Measurements from ENCODE around the gene CZIB. TPM values are rescaled to one million over a fixed set of nuclear protein-coding genes. Genes with fewer than 3 reads are reported as not detected.

Gene CZIB
- 10 to 100 TPM; 47.9 to 48.2 TPM for total RNA-seq

- CTCF ChIA-PET: no interaction called here
- POLR2A ChIA-PET: interaction anchor here (0.5 kb wide), 1 partner anchor 8 kb away, joined by 6 read pairs; no protein-coding TSS in a partner anchor
Measured at GRCh38 chr1:53220171-53220961, at the start of gene CZIB. TSS of gene CZIB (minus strand) at chr1:53220634. CDS start at chr1:53220575, 59 bp downstream.

- POLR2A ChIA-PET: no interaction called here
- CTCF ChIA-PET: no interaction called here
Measured at GRCh38 chr1:53270107-53270506, 49.7 kb upstream of the CZIB start.

GRCh38 chr1:53267761-53268160 is 47.3 kb upstream of the CZIB start:
- CTCF ChIA-PET: interaction anchor here (2.2 kb wide), 1 partner anchor 10 kb away, joined by 13 read pairs; no protein-coding TSS in a partner anchor

DNA sequence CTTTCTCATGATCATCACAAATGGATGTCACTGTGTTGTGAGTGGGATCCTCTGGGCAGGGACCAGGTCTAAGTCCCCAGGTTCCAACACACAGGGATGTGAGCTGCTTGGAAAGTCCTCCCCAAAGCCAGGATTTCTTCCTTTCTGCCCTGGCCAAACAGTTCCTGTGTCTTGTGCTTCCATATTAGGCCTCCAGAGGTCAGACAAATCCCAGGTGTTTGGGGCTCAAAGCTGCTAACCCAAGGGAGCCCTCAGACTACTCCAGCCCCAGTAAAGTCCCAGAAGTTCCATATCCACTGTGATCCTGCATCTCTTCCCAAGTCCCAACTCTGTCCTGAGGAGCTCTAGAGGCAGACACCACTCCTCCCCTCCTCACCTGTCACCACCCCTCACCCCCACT is 45.6 kb upstream of the CZIB start:
- POLR2A ChIA-PET: no interaction called here
- CTCF ChIA-PET: no interaction called here

More at GRCh38 chr1:53267761-53268160, 47.3 kb upstream of the CZIB start:
- POLR2A ChIA-PET: no interaction called here

GRCh38 chr1:53265581-53265980 is 45.1 kb upstream of the CZIB start:
- POLR2A ChIA-PET: no interaction called here

DNA sequence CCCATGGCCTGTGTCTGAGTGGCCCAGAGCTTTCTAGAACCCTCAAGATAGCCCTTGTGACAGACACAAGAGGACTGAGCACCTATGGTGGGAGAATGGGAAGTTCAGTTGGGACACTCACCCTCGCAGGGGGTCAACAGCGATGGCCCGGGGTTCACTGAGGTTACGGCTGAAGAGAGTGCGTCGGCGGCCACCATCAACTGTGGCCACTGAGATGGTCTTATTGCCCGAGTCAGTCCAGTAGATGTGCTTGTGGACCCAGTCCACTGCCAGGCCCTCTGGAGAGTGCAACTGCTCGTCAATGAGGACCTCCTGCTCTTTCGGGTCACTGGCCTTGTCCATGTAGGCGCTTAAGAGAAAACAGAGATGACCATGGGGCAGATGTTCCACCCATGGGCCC is 43.6 kb upstream of the CZIB start:
- CTCF ChIA-PET: no interaction called here
- POLR2A ChIA-PET: no interaction called here

More at GRCh38 chr1:53265581-53265980, 45.1 kb upstream of the CZIB start:
- CTCF ChIA-PET: no interaction called here

GRCh38 chr1:53262000-53262399 is 41.6 kb upstream of the CZIB start:
- CTCF ChIA-PET: interaction anchor here (0.5 kb wide), 1 partner anchor 16 kb away, joined by 3 read pairs; no protein-coding TSS in a partner anchor

DNA sequence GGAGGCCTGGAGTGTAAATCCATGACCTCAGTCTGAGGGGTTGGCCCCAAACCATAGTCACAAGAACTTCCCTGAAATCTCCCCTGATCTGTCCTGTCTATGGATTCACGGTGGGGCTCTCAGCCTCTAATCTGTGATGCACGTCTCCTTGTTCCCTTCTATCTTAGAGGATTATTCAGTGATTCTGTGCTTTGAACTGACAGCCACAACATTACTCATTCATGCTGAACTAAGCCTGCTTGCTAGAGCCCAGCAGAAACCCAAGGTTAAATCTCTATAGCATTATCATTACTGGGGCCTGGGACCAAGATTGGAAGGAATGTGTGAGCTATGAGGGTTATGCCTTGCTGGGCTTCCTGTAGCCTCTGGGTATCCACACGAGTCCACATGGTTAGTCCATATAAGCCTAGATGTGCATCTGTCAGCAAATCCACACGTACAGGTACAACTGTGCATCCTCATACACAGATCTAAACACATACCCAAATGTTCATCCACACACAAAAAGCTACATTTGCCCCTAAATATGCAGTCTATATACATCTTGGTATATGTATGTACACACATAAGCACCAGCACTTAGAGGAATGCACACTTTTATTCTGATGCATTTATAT is 40.3 kb upstream of the CZIB start:
- ChIA-PET CTCF (no interaction called here), POLR2A (interaction anchor here (0.9 kb wide), 1 partner anchor 23 kb away, joined by 3 read pairs; no protein-coding TSS in a partner anchor)

More at GRCh38 chr1:53262000-53262399, 41.6 kb upstream of the CZIB start:
- POLR2A ChIA-PET: no interaction called here

GRCh38 chr1:53259932-53260331 is 39.5 kb upstream of the CZIB start:
- ChIA-PET CTCF (interaction anchor here (1.2 kb wide), 1 partner anchor 134 kb away, joined by 5 read pairs; no protein-coding TSS in a partner anchor), POLR2A (interaction anchor here (0.9 kb wide), 1 partner anchor 23 kb away, joined by 3 read pairs; no protein-coding TSS in a partner anchor)

DNA sequence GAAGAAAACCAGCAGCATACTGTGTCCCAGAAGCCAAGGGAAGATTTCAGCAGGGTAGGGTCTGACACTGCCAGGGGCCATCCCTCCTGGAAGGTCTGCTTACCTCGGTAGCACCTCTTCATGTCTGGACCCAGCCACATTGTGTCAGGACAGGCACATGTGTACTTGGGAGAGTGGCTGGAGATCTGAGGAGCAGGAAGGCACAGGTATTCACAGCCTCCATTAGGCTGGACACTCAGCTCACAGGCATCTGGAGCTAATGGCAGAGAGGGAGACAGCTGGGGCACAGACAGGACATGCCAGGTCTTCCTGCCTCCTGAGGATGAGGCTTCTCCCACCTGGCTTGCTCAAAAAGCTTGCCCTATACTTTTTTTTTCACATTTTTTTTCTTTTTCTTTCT is 37.8 kb upstream of the CZIB start:
- ChIA-PET POLR2A (no interaction called here), CTCF (no interaction called here)

GRCh38 chr1:53257454-53258081 is 37.1 kb upstream of the CZIB start:
- CTCF ChIA-PET: no interaction called here

GRCh38 chr1:53256511-53257453 is 36.3 kb upstream of the CZIB start:
- ChIA-PET CTCF (no interaction called here), POLR2A (no interaction called here)

More at GRCh38 chr1:53257454-53258081, 37.1 kb upstream of the CZIB start:
- POLR2A ChIA-PET: no interaction called here

GRCh38 chr1:53255031-53255430 is 34.6 kb upstream of the CZIB start:
- ChIA-PET CTCF (no interaction called here), POLR2A (no interaction called here)

DNA sequence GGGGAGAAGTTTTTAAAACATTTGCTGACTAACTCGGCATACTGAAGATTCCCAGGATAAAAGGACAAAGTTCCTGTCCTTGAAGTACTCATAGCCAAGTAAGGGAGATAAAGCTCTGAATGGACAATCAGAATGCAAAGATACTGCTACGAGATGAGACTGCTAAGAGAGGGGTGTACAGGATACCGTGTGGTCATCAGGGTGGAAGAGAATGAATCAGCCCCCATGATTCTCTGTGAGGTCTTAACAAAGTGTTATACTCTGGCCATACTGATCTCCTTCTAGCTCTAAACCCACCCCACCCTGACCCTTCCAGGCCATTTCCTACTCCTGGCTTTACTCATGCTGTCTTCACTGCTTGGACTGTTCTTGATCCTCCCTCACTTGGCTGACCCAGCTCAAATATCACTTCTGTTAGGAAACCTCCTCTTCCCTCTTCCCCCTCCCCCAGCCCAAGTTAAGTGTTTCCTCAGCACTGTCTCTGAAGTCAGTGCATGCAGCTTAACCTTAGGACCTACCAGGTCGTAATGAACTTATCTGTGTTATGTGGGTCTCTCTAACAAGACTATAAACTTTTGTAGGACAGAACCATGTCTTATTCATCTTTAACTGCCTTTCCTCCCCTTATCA is 33.7 kb upstream of the CZIB start:
- ChIA-PET CTCF (no interaction called here), POLR2A (no interaction called here)

DNA sequence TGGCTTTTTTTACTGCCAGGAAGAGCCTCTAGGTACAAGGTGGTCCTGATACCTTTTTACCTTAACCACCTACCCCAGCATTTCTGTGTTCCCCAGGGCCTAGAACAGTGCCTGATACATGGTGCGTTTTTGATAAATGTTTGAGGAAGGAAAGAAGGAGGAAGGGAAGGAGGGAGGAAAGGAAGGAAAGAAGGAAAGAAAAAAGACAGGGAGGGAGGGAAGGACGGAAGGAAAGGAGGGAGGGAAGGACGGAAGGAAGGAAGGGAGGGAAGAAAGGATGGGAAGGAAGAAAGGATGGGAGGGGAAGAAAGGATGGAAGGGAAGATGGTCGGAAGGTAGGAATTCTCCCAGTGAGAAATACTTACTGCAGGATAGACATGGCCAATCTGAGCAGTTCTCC is 29.9 kb upstream of the CZIB start:
- ChIA-PET CTCF (no interaction called here), POLR2A (no interaction called here)

DNA sequence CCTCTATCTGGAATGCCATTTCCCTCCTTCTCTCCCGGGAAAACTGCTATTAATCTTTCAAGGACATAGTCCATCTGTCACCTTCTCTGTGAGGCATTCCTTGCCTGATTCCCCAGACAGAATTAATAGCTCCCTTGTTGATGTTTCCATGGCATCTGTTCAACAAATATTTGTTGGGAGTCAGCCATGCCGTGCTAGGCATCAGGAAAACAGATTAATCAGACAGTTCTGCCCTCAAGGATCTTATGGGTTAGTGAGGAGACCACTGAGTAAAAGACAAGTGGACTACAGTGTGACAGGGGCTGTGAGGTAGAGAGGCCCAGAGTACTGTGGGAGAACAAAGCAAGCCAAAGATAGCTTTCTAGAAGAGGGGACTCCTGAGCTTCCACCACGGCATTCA is 29.3 kb upstream of the CZIB start:
- POLR2A ChIA-PET: no interaction called here
- CTCF ChIA-PET: no interaction called here

GRCh38 chr1:53246261-53247134 is 26.1 kb upstream of the CZIB start:
- POLR2A ChIA-PET: no interaction called here
- CTCF ChIA-PET: no interaction called here

DNA sequence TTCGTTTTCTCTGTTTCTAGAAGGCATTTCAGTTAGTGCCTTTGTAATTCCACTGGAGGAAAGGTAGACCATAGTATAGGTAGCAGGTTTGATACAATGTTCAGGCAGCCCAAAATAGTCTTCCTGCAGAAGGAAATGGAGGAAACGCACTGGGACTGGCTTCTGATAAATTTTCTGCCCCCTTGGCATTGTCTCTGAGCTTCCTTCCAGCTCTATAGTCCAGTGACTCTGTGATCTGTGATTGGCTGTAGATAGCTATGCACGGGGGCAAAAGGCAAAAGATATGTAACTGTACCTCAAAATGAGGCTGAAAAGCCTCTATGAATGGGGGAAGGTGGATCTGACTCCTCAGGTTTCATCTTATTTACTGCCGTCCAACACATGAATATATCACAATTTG is 23.7 kb upstream of the CZIB start:
- POLR2A ChIA-PET: no interaction called here
- CTCF ChIA-PET: no interaction called here

All from activated CD8-positive, alpha-beta memory T cell treated with anti-CD3 and anti-CD28 coated beads for 36 hours (primary cell).